Liver (tissue), 3 donors: ENCODE data around the gene PIMREG.

Source experiments
- JUND ChIP-seq, 2 donors: IDR thresholded peaks; 2 replicates each; pipeline ENCODE4 v1.6.1; 2016; ENCODE audit warnings: antibody characterized with exemption in 2 of 2
- NR2F2 ChIP-seq: IDR thresholded peaks from 2 replicates; pipeline ENCODE4 v1.6.1; 2016; ENCODE audit warnings: antibody characterized with exemption
- RAD21 ChIP-seq, 2 donors: IDR thresholded peaks; 2 replicates each; pipeline ENCODE4 v1.6.1; 2016; ENCODE audit warnings: antibody characterized with exemption in 2 of 2, mild to moderate bottlenecking in 2 of 2
- SP1 ChIP-seq: IDR thresholded peaks from 2 replicates; pipeline ENCODE4 v1.6.1; 2018; ENCODE audit warnings: antibody characterized with exemption, mild to moderate bottlenecking
- TF ChIP-seq, protein P1 (sequence below): fragments of 150-350 bp; IDR thresholded peaks from 2 replicates; pipeline ENCODE4 v1.5.1; 2017; ENCODE audit warnings: improper control_type of control experiment, low read depth, low read length; ENCODE audit not compliant: missing input control
- TF ChIP-seq, protein P2 (sequence below): IDR thresholded peaks from 2 replicates; pipeline ENCODE4 v1.6.1; 2016; ENCODE audit warnings: antibody characterized with exemption, mild to moderate bottlenecking
- TF ChIP-seq, protein P3 (sequence below): IDR thresholded peaks from 2 replicates; pipeline ENCODE4 v1.6.1; 2016; ENCODE audit warnings: antibody characterized with exemption
- donor health status: healthy.
- donor health status: healthy.

DNA sequence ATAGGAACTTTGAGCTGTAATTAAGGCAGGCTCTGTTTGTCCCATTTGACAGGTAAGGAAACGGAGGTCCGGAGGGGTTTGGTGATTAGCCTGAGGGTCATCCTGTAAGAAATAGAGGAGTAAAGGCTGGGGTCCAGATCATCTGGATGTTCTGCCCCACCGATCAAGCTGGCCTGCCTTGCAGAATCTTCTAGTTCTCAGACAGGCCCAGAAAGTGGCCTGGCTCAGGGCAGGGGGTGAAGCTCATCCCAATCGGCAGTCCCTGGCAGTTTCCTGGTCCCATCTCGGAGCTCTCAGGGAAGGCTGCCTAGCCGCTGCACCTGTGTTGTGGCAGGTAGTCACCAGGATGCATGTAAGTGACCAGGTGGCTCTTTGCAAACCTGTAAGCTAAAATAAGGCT is 4.2 kb downstream of the PIMREG start:
- TF ChIP-seq, protein P1, sequence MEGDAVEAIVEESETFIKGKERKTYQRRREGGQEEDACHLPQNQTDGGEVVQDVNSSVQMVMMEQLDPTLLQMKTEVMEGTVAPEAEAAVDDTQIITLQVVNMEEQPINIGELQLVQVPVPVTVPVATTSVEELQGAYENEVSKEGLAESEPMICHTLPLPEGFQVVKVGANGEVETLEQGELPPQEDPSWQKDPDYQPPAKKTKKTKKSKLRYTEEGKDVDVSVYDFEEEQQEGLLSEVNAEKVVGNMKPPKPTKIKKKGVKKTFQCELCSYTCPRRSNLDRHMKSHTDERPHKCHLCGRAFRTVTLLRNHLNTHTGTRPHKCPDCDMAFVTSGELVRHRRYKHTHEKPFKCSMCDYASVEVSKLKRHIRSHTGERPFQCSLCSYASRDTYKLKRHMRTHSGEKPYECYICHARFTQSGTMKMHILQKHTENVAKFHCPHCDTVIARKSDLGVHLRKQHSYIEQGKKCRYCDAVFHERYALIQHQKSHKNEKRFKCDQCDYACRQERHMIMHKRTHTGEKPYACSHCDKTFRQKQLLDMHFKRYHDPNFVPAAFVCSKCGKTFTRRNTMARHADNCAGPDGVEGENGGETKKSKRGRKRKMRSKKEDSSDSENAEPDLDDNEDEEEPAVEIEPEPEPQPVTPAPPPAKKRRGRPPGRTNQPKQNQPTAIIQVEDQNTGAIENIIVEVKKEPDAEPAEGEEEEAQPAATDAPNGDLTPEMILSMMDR, result no peak
- TF ChIP-seq, protein P2, sequence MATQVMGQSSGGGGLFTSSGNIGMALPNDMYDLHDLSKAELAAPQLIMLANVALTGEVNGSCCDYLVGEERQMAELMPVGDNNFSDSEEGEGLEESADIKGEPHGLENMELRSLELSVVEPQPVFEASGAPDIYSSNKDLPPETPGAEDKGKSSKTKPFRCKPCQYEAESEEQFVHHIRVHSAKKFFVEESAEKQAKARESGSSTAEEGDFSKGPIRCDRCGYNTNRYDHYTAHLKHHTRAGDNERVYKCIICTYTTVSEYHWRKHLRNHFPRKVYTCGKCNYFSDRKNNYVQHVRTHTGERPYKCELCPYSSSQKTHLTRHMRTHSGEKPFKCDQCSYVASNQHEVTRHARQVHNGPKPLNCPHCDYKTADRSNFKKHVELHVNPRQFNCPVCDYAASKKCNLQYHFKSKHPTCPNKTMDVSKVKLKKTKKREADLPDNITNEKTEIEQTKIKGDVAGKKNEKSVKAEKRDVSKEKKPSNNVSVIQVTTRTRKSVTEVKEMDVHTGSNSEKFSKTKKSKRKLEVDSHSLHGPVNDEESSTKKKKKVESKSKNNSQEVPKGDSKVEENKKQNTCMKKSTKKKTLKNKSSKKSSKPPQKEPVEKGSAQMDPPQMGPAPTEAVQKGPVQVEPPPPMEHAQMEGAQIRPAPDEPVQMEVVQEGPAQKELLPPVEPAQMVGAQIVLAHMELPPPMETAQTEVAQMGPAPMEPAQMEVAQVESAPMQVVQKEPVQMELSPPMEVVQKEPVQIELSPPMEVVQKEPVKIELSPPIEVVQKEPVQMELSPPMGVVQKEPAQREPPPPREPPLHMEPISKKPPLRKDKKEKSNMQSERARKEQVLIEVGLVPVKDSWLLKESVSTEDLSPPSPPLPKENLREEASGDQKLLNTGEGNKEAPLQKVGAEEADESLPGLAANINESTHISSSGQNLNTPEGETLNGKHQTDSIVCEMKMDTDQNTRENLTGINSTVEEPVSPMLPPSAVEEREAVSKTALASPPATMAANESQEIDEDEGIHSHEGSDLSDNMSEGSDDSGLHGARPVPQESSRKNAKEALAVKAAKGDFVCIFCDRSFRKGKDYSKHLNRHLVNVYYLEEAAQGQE, result no peak
- TF ChIP-seq JUND (IDR thresholded peaks at IDR 0.05) (no peak), NR2F2 (no peak), RAD21 (IDR thresholded peaks at IDR 0.05) (no peak), SP1 (no peak)
- TF ChIP-seq, protein P3, sequence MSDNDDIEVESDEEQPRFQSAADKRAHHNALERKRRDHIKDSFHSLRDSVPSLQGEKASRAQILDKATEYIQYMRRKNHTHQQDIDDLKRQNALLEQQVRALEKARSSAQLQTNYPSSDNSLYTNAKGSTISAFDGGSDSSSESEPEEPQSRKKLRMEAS, result no peak
